Thyroid gland (tissue), 4 donors: Measurements from ENCODE around the gene PPM1N.

Source experiments
- CTCF ChIP-seq, 6 experiments: fragments of 200-600 bp in 3 of 6; fragments of 450-650 bp in 3 of 6; sonication (generic) in 3 of 6; IDR thresholded peaks; one replicate each; pipeline ENCODE4 v1.5.1; 2016 to 2019; ENCODE audit warnings: antibody characterized with exemption in 6 of 6, mild to moderate bottlenecking in 2 of 6, inconsistent platforms in 1 of 6, moderate library complexity in 1 of 6
- POLR2A ChIP-seq, 2 donors: fragments of 450-650 bp; IDR thresholded peaks; one replicate each; pipeline ENCODE4 v1.6.1; 2017; ENCODE audit warnings: antibody characterized with exemption in 2 of 2, mild to moderate bottlenecking in 2 of 2, moderate library complexity in 1 of 2

- TF ChIP-seq CTCF (IDR thresholded peaks at IDR 0.05) (no peak), POLR2A (IDR thresholded peaks at IDR 0.05) (no peak)
Measured at GRCh38 chr19:45483033-45483432, 15.2 kb upstream of the PPM1N start.
